HepG2 (cell line): ENCODE data around the gene TLN1. TPM values are rescaled to one million over a fixed set of nuclear protein-coding genes. Genes with fewer than 3 reads are reported as not detected.
A peak's percentile ranks its signal among the peaks of the same experiment; 100 is the strongest.

ENCODE experiments used
- ASH2L ChIP-seq: fragments of 300-600, 200-600 bp; sonication (generic); IDR thresholded peaks from 2 replicates; pipeline ENCODE4 v1.7.0; 2017; ENCODE audit warnings: low read depth, mild to moderate bottlenecking, moderate library complexity, mixed read lengths, low read length; ENCODE audit not compliant: insufficient read length
- ATF3 ChIP-seq: sonication (generic); formaldehyde crosslinking; IDR thresholded peaks from 2 replicates; pipeline ENCODE4 v1.4.0; 2020; ENCODE audit warnings: missing genetic modification reagents
- CEBPB ChIP-seq: IDR thresholded peaks from 2 replicates; pipeline ENCODE4 v1.6.1; 2011; ENCODE audit warnings: low read depth, low read length, improper control_type of control experiment, borderline replicate concordance
- CEBPG ChIP-seq: IDR thresholded peaks from 2 replicates; pipeline ENCODE4 v1.6.1; 2016
- DMAP1 ChIP-seq: IDR thresholded peaks from 2 replicates; pipeline ENCODE4 v1.6.1; 2016
- FOXP1 ChIP-seq, 2 experiments: fragments of 450-650 bp in 1 of 2; IDR thresholded peaks; 2 replicates each; pipeline ENCODE4 v1.6.1; 2017 to 2018; ENCODE audit warnings: antibody characterized with exemption in 1 of 2
- GFI1 ChIP-seq: sonication (generic); formaldehyde crosslinking; IDR thresholded peaks from 2 replicates; pipeline ENCODE4 v1.5.0; 2020; ENCODE audit warnings: missing genetic modification reagents, mild to moderate bottlenecking, borderline replicate concordance
- HDAC2 ChIP-seq: sonication (generic); formaldehyde crosslinking; IDR thresholded peaks from 2 replicates; pipeline ENCODE4 v1.4.0; 2020; ENCODE audit warnings: missing genetic modification reagents
- HNF4A ChIP-seq: sonication (generic); formaldehyde crosslinking; IDR thresholded peaks from 2 replicates; pipeline ENCODE4 v1.4.0; 2020; ENCODE audit warnings: missing genetic modification reagents
- LCORL ChIP-seq, 2 experiments: fragments of 450-650 bp in 1 of 2; sonication (generic) in 1 of 2; formaldehyde crosslinking in 1 of 2; IDR thresholded peaks; 2 replicates each; pipeline versions ENCODE4 v1.5.0 to v1.6.1; 2017 to 2020; ENCODE audit warnings: antibody characterized with exemption in 1 of 2, missing genetic modification reagents in 1 of 2
- PATZ1 ChIP-seq: sonication (generic); formaldehyde crosslinking; IDR thresholded peaks from 2 replicates; pipeline ENCODE4 v1.4.0; 2020; ENCODE audit warnings: missing genetic modification reagents
- PAXIP1 ChIP-seq: sonication (generic); formaldehyde crosslinking; conservative IDR thresholded peaks from 2 replicates; pipeline ENCODE4 v1.4.0; 2020; ENCODE audit warnings: mild to moderate bottlenecking, missing genetic modification reagents, moderate library complexity
- SOX5 ChIP-seq: IDR thresholded peaks from 2 replicates; pipeline ENCODE4 v1.6.1; 2016; ENCODE audit warnings: borderline replicate concordance
- SOX6 ChIP-seq, 2 experiments: fragments of 450-650 bp in 1 of 2; sonication (generic) in 1 of 2; formaldehyde crosslinking in 1 of 2; IDR thresholded peaks; 2 replicates each; pipeline versions ENCODE4 v1.4.0 to v1.6.1; 2017 to 2020; ENCODE audit warnings: antibody characterized with exemption in 1 of 2, mild to moderate bottlenecking in 1 of 2, missing genetic modification reagents in 1 of 2
- SRY ChIP-seq: sonication (generic); formaldehyde crosslinking; IDR thresholded peaks from 2 replicates; pipeline ENCODE4 v1.8.0; 2022; ENCODE audit warnings: mild to moderate bottlenecking, missing genetic modification reagents
- WIZ ChIP-seq: sonication (generic); formaldehyde crosslinking; IDR thresholded peaks from 2 replicates; pipeline ENCODE4 v1.5.1; 2020; ENCODE audit warnings: mild to moderate bottlenecking, missing genetic modification reagents
- ZBTB2 ChIP-seq: sonication (generic); formaldehyde crosslinking; IDR thresholded peaks from 2 replicates; pipeline ENCODE4 v1.8.0; 2022; ENCODE audit warnings: low read depth, missing genetic modification reagents
- ZNF253 ChIP-seq: sonication (generic); formaldehyde crosslinking; IDR thresholded peaks from 2 replicates; pipeline ENCODE4 v1.8.0; 2022; ENCODE audit warnings: mild to moderate bottlenecking, missing genetic modification reagents, borderline replicate concordance
- ZNF431 ChIP-seq: sonication (generic); formaldehyde crosslinking; IDR thresholded peaks from 2 replicates; pipeline ENCODE4 v1.9.0; 2022; ENCODE audit warnings: missing genetic modification reagents, low read depth, mild to moderate bottlenecking, borderline replicate concordance
- ZNF644 ChIP-seq: IDR thresholded peaks from 2 replicates; pipeline ENCODE4 v1.6.1; 2016; ENCODE audit warnings: low read depth
- ZNF660 ChIP-seq: sonication (generic); formaldehyde crosslinking; IDR thresholded peaks from 2 replicates; pipeline ENCODE4 v1.5.1; 2020; ENCODE audit warnings: mild to moderate bottlenecking, low read depth, missing genetic modification reagents, borderline replicate concordance
- polyA plus RNA-seq, 8 experiments: library from polyadenylated mRNA; depleted of rRNA in 3 of 8; stranded (reverse) in 7 of 8; unstranded in 1 of 8; fragments of >200 nt; fragmentation: Illumina TruSeq in 4 of 8; extraction: Trizol in 4 of 8; gene quantifications; 2 replicates each; pipeline versions ENCODE4 v1.2.1 to v1.2.3, GENCODE V29; 2011 to 2016; ENCODE audit warnings: low read depth in 4 of 8, missing spikeins in 1 of 8, mixed read lengths in 1 of 8; ENCODE audit not compliant: insufficient read depth in 1 of 8
- total RNA-seq, 5 experiments: library from RNA; depleted of rRNA; stranded (reverse); fragments of >200 nt; fragmentation: Illumina TruSeq; extraction: Trizol; gene quantifications; 2 replicates each; pipeline ENCODE4 v1.2.3, GENCODE V29; 2016; ENCODE audit warnings: low read depth in 1 of 5

Gene TLN1
- total and polyA plus RNA-seq, 2 of the 13 experiments (the other 11 are each of a cell fraction or from before 2014, with no cell fraction given): 35.2 to 51.8 TPM

- TF ChIP-seq ZBTB2 (CRISPR knock-in tag) (no peak), CEBPG (CRISPR knock-in tag) (peak; percentile 92), HDAC2 (CRISPR knock-in tag) (peak; percentile 53; the same call in 1 of the 2 replicates), ZNF644 (peak; percentile 21; the same call in 1 of the 2 replicates), ZNF660 (no peak), ZNF431 (no peak), CEBPB (peak; percentile 81), PAXIP1 (CRISPR knock-in tag) (peak; percentile 61), SOX6 (IDR thresholded peaks at IDR 0.05) (no peak), SOX6 (CRISPR knock-in tag; IDR thresholded peaks at IDR 0.05) (peak; percentile 83), PATZ1 (CRISPR knock-in tag) (peak; percentile 99), GFI1 (CRISPR knock-in tag) (0 out of 2 replicates have a peak, but pooled peaks have one; percentile 41), ZNF253 (CRISPR knock-in tag) (no peak), SRY (CRISPR knock-in tag) (no peak), ASH2L (peak; percentile 21), ATF3 (CRISPR knock-in tag) (no peak), HNF4A (peak; percentile 77), DMAP1 (peak; percentile 33; the same call in 1 of the 2 replicates), SOX5 (peak; percentile 66; the same call in 1 of the 2 replicates), LCORL (IDR thresholded peaks at IDR 0.05) (no peak), LCORL (CRISPR knock-in tag; IDR thresholded peaks at IDR 0.05) (peak; percentile 17; the same call in 1 of the 2 replicates), WIZ (CRISPR knock-in tag) (0 out of 2 replicates have a peak, but pooled peaks have one; percentile 42), FOXP1 (IDR thresholded peaks at IDR 0.05) (no peak), FOXP1 (CRISPR knock-in tag; IDR thresholded peaks at IDR 0.05) (0 out of 2 replicates have a peak, but pooled peaks have one; percentile 11)
Observed at GRCh38 chr9:35728041-35728971, 3.7 kb downstream of the TLN1 start (continued).
